GM19035 (cell line): Measurements from ENCODE around the gene CAPZA2.
A peak's percentile ranks its signal among the peaks of the same experiment; 100 is the strongest.
"Not testable (repeated sequence)": the region's sequence is repeated elsewhere in the genome, so short reads cannot be mapped to it uniquely, and the experiment has no call there.

Experiments
- ATAC-seq: cut with Tn5 transposase; IDR thresholded peaks from one replicate; pipeline ENCODE4 v1.9.1; 2021; ENCODE audit not compliant: unreplicated experiment

Gene CAPZA2

DNA sequence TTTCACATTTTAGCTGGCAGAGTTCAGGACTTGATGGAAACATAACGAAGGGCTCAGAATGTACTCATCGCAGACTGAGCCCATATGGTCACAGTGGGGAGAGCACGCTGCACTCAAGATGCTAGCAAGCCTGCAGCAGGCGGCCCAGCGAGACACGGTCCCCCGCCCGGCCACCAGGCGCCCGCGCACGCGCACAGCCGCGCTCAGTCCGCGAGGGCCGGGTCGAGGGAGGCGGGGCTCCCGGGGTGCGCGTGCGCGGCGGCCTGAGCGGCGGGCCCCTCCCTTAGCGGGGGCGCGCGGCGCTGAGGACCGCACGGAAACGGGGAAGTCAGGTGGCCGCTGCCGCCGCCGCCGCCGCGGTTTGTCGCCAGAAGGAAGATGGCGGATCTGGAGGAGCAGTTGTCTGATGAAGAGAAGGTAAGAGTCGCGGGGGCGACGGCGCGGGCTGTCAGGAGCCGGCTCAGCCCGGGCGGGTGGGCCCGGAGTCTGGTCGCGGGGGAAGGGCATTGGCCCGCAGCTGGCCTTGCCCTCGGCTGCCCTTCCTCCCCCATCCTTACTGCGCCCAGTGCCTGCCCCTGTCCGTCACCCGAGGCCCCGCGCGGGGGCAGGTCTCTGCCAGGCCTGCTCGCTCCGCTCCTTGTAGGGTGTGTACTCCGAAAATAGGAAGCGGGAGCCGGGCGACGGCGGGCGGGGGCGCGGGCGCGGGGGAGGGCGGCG is at the start of gene CAPZA2:
CAPZA2 (plus strand) TSS at position 354 of the 717 bp plus-strand sequence; CDS start at position 379, 25 bp downstream.
- peak; percentile 88 for ATAC-seq

DNA sequence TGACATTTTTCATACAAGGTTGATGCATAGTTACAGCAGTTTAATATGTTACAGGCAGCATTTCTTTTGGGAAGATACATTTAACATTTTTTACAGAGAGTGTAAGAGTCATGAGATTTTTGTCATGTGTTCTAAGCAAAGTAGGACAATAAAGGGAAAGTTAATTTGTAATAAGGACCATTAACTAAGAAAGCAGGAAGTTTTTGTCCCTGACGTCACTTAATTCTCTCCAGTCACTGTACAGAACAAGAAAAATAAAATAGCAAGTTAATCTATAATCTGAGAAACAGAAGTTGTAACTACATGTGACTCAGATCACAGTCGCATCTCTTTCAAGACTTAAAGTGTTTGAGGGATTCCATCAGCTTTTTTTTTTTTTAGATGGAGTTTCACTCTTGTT is 49.5 kb upstream of the CAPZA2 start:
- ATAC-seq, result no peak

DNA sequence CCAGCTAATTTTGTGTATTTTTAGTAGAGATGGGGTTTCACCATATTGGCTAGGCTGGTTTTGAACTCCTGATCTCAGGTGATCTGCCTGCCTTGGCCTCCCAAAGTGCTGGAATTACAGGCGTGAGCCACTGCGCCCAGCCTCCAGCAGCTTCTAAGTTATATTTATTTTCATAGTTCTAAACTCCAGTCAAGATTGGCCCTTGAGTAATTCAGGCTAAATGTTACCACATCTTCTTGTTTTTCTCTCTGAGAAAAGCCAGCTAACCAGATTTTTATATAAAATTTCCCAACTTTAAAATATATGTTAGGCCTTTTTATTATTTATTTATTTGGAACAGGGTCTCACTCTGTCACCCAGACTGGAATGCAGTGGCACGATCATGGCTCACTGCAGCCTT is 49.0 kb upstream of the CAPZA2 start:
- ATAC-seq, result not testable (repeated sequence)

DNA sequence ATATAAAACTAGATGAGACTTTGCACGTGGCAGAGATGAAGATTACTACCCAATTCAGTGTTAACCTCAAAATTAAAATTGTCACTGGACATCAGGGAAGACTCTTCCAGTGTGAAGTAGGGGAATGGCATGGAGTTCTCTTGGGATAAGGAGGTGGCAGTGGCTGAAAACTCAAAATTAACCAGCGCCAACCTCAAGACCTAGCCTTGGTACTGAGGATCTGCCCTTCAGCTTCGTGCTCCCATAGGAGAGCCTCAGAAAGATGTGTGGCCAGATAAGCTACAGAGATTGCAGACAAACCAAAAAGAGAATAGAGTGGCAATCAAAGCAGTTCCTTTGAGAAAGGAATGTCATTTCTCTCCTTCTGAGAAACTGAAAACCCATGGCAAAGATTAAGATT is 47.3 kb upstream of the CAPZA2 start:
- ATAC-seq, result no peak

DNA sequence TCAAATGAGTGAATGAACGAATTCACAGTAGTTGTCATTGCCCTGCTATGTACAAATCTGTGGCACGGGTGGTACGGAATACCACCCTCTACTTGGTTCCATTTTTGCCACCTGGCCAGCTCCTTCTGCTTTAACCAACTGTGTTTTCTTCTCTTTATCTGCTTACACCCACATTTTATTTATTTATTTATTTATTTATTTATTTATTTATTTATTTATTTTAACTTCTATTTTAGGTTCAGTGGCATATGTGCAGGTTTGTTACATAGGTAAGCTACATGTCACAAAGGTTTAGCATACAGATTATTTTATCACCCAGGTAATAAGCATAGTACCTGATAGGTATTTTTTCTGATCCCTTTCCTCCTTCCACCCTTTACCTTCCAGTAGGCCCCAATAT is 42.2 kb upstream of the CAPZA2 start:
- no peak for ATAC-seq

DNA sequence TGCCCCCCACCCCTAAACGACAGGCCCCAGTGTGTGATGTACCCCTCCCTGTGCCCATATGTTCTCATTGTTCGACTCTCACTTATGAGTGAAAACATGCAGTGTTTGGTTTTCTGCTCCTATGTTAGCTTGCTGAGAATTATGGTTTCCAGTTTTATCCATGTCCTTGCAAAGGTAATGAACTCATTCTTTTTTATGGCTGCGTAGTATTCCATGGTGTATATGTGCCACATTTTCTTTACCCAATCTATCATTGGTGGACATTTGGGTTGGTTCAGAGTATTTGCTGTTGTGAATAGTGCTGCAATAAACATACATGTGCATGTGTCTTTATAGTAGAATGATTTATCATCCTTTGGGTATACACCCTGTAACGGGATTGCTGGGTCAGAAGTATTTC is 40.7 kb upstream of the CAPZA2 start:
- not testable (repeated sequence) for ATAC-seq

DNA sequence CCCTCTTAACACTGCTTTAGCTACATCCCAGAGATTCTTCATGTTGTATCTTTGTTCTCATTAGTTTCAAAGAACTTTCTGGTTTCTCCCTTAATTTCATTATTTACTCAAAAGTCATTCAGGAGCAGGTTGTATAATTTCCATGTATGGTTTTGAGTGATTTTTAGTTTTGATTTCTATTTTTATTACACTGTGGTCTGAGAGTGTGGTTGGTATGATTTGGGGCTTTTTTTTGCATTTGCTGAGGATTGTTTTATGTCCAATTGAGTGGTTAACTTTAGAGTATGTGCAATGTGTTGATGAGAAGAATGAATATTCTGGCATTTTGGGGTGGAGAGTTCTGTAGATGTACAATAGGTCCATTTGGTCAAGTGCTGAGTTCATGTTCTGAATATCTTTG is 37.9 kb upstream of the CAPZA2 start:
- no peak for ATAC-seq

DNA sequence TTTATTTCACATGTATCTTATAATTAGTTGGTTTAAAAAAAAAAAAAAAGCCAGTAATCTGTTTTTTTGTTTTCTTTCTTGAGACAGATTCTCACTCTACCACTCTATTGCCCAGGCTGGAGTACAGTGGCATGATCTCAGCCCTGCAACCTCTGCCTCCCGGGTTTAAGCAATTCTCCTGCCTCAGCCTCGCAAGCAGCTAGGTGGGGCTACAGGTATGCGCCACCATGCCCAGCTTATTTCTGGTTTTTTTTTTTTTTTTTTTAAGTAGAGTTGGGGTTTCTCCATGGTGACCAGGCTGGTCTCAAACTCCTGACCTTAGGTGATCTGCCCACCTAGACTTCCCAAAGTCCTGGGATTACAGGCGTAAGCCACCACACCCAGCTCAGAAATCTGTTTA is 34.1 kb upstream of the CAPZA2 start:
- ATAC-seq, result no peak

DNA sequence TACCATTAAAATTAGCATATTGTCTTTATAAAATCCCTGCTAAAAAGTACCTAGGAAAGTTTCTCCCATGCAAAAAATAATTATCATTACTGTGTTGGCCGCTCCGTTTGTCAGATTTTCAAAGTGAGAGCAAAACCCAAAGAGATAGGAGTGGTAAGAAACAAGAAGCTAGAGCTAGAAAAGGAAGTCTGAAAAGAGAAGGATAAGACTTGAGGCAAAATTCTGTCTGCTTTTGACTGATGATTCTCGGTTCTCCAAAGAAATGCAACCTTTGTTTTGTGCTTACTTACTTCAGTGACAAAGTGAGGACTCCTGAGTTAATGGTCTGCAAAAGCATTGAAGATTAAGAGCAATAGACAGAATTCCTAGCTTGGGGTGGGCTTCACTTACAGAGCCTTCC is 33.3 kb upstream of the CAPZA2 start:
- ATAC-seq, result no peak

DNA sequence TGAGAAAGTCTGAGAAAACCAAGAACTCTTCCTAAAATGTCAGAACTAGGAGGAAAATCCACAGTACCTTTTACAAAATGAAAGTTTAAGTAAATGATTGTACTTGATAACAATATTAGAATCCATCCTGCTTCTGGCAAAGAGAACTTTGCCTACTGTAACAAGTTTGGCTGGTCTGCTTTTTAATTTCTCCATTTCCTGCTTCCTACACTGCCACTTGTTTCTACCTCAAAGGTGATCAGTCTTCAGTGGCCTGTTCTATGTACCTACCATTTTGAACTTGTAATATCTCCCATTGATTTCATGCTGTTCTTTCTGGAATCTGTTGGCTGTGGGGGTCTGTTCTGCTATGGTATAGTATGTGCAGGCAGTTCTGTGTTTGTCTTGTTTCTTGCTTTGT is 32.9 kb upstream of the CAPZA2 start:
- ATAC-seq, result no peak

DNA sequence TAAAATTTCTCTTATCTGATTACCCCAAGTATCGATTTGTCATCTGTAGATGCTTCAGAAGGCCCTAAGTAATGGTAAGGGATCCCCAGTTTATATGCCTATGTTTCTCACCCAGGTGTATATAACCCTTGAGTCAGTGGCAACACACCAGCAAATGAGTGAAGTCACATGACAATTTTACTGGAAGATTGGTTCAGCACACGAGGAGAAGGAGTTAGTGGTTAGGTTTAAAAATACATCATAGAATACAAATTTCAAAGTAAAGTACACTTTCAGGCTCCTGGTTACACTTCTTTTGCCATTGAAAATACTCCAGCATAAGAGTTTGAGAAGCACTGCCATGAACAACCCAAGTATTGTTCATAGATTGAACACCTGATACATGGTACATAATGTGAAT is 29.7 kb upstream of the CAPZA2 start:
- ATAC-seq, result no peak

DNA sequence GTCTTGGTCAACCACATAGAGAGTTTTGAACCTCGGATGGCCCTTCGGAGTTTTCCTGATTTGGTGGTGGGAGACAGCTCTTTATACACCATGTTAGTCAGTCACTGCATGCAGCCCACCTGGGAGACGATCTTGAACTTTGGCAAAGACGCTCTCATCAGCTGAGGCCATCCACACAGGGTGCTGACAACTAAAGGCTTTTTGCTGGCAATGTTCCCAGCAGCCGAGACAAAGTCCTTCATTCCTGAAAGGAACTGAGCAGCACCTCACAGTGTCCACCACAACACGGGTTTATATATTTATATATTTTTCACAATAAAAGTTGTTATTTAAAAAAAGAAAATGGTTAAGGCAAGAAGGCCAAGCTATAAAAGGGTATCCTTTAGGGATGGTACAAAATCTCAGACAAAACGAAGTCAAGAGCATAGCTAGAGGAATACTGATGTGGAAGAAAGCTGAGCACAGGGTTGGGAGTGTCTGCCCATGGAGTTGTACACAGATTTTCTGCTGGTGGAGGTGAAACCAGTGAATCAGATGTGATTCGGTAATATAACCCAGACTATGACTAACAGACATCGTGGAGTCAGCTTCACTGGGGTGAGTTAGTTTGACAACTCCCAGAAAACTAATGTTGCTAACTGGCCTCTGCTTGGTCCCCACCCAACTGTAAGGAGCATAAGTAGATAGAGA is 27.4 kb upstream of the CAPZA2 start:
- ATAC-seq, result no peak

DNA sequence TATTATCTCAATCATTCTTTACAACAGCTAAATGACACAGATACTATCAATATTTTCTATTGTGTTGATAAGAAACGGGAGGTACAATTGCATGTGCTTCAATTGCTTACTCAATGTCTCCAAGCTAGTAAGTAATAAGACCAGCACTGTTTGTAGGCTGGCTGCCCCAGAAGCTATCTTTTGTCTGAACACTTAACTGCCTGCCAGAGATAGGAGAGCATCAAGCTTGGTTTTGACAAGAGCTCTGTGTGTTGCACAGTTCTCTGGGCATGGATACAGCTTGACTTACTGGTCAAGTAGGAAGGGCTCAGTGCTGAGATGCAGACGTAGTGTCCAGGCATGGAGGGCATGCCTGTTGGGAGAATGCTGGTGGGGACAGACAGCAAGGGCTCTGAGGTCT is 26.3 kb upstream of the CAPZA2 start:
- no peak for ATAC-seq

DNA sequence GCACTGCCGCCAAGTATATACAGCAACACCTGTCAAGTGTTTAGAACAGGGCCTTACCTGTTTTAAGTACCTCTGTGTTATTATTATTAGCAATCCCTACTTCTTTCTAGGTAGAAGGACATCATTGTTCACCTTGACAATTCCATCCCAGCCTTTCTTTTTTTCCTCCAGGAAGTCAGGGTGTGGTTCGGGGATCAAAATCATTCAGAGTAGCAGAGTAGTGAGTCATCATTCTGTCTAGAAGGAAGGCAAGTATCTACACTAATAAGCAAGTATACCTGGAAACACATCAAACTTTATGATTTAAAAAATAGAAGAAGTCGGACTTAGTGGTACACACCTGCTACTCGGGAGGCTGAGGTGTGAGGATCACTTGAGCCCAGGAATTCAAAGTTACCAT is 25.5 kb upstream of the CAPZA2 start:
- no peak for ATAC-seq

DNA sequence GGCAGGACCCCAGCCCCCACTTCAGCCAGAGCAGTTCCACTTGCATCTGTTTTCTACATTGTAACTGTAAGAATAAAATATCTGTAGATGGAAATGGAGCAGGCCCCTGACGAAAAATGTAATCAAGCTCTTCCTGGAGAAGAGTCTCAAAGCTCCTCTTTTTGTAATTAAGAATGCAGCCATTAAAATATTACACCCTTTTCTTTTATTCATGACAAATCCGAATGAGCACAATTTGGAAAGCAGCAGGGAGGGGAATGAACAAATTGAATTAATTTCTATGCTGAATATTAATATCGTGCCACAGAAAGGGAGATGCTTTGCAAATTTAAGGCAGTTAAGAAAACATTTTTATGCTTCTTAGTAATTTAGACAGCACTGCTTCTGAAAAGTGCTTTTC is 24.8 kb upstream of the CAPZA2 start:
- ATAC-seq, result no peak

DNA sequence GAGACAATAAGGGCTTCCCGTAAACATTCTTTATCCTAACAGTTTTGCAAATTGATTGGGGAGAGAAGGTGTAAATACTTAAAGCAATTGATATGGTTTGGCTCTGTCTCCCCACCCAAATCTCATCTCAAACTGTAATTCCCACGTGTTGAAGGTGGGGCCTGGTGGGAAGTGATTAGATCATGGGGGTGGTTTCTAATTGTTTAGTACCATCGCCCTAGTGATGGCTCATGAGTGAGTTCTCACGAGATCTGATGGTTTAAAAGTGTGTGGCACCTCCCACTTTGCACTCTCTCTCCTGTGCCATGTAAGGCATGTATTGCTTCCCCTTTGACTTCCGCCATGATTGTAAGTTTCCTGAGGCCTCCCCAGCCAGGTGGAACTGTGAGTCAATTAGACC is 22.1 kb upstream of the CAPZA2 start:
- ATAC-seq, result no peak

DNA sequence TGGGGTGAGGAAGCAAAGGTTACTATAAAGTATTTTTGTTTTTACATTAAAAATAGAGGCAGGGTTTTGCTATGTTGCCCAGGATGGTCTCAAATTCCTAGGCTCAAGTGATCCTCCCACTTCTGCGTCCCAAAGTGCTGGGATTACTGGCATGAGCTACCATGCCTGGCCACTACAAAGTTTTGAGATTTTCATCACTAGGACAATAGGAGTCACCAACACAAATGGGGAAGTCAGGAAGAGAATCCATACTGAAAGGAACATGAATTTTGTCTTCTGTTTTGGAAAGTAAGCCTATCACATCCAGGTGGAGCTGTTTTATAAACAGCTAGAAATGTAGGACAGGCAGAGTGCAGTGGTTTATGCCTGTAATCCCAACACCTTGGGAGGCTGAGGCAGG is 20.0 kb upstream of the CAPZA2 start:
- ATAC-seq, result no peak

DNA sequence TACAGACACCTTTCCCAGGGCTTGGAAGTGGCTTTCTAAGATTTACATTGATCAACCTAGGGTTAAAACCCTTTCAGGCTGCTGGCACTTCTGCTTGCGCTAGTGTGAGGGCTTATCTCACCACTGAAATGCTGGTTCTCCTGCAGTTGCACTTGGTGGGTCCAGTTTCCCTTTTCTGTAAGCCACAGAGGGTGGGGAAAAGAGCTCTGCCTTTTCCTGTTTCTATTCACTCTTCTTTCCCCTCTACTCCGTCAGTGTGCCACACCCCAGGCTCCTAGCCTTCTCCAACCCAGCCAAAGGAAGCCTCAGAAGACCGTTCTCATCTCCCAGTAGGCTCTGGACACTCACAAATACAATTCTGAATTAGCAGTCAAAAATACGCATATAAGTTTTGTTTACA is 19.0 kb upstream of the CAPZA2 start:
- no peak for ATAC-seq

DNA sequence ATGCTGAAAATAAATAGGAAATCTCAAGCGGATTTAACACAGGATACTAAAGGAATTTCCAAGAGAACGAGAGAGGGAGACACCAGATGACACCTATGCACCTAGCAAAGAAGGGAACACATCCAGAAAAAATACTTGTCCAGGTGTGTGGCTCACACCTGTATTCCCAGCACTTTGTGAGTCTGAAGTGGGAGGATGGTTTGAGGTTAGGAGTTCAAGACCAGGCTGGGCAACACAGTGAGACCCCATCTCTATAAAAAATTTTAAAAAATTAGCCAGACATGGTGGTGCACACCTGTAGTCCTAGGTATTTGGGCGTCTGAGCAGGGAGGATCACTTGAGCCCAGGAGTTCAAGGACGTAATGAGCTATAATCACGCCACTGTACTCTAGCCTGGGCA is 11.2 kb upstream of the CAPZA2 start:
- ATAC-seq, result no peak

DNA sequence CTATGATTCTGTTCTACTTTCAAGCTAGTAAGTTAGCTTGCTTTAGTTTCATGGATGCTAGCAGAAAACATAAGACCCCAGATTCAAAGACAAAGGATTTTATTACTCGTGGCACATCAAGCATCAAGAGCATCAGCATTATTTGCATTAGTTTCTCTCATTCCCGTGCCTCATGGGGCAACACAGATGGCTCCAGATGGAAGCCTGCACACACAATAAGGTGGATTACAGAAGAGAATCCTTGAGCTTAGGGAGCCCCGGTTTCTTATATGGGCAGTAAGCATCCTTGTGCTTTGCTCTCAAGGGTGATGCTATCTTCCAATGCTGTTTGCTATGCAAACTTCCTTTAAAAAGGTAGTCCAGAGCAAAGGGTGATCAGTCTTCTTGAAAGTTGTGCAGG is 10.7 kb upstream of the CAPZA2 start:
- no peak for ATAC-seq

DNA sequence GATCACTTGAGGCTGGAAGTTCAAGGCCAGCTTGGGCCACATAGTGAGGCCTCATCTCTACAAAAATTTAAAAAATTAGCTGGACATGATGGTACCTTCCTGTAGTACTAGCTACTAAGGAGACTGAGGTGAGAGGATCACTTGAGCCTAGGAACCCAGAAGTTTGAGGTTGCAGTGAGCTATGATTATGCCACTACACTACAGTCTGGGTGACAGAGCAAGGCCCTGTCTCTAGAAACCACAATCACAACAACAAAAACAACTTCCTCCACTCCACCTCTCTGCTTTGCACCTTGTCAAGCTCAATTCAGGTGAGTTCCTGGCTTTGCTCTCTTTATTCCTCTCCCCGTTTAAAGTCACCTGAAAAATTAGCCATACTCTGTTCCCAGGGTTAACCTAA is 8.3 kb upstream of the CAPZA2 start:
- no peak for ATAC-seq

DNA sequence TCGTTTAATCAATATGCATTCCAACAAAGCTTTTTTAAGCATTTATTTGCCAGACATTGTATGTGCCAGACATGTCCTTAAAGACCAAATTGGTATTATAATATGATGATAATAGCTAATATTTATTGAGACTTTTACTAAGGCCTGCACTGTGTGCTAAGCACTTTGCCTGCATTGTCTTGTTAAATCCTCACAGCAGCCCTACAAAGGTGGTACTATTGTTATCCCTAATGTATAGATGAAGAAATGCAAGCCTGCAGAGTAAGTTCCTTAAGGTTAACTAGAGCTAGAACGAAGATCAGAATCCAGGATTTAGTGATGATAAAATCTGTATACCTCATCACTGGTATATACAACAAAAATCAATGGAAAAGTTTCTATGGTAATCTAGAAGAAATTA is 5.3 kb upstream of the CAPZA2 start:
- ATAC-seq, result no peak

DNA sequence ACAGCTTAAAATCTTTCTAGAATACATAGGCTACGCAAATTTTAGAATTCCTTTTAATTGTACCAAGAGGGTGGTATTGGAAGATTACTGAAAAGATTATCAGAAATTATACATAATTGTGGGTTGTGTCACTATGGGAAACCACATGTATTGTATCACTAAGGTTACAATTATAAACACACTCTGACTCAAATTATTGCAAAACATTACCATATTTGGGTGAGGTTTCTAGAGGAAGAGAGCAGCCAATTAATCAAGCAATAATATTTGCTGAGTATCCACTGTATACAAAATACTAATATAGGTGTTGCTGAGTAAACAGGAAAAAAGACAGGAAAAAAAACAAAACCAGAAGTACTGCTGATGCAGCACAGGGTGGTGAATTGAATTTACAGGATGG is 3.1 kb upstream of the CAPZA2 start:
- ATAC-seq, result no peak
